ENCODE data around the gene TTC7B.
A peak's percentile ranks its signal among the peaks of the same experiment; 100 is the strongest.

The TTC7B gene

GRCh38 chr14:90775441-90775840 lies 40.8 kb downstream of the TTC7B start:
- no peak overlapping the region for H3K4me3 ChIP-seq (ENCODE audit: low read depth, low read length)
- TF ChIP-seq, protein P1, sequence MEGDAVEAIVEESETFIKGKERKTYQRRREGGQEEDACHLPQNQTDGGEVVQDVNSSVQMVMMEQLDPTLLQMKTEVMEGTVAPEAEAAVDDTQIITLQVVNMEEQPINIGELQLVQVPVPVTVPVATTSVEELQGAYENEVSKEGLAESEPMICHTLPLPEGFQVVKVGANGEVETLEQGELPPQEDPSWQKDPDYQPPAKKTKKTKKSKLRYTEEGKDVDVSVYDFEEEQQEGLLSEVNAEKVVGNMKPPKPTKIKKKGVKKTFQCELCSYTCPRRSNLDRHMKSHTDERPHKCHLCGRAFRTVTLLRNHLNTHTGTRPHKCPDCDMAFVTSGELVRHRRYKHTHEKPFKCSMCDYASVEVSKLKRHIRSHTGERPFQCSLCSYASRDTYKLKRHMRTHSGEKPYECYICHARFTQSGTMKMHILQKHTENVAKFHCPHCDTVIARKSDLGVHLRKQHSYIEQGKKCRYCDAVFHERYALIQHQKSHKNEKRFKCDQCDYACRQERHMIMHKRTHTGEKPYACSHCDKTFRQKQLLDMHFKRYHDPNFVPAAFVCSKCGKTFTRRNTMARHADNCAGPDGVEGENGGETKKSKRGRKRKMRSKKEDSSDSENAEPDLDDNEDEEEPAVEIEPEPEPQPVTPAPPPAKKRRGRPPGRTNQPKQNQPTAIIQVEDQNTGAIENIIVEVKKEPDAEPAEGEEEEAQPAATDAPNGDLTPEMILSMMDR (IDR thresholded peaks at IDR 0.05; ENCODE audit: insufficient read depth, low read depth, low read length, missing control alignments) = no peak
- no peak for DNase-seq (ENCODE audit: low read depth)

DNA sequence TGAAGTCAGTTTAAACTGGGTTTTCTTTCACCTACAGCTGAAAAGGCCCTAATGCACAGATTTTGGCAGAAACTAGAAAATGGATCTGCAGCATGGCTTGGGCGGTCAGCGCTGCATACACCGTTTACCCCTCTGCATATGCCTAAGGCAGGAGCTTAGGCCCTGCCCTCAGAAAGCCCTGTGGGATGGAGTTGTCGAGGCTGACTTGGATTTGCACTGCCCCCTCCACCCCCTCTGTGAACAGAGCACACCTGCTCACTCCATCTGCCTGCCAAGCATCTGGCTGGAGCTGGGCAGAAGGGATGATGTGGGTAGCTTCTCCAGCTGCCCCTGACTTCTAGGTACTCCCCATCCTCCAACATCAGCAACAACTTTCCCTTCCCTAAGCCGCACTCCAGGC lies 41.9 kb downstream of the TTC7B start:
- TF ChIP-seq, protein P1 (IDR thresholded peaks at IDR 0.05; ENCODE audit: insufficient read depth, low read depth, low read length, missing control alignments) = no peak
- no peak for DNase-seq (ENCODE audit: low read depth)
- H3K4me3 ChIP-seq (ENCODE audit: low read depth, low read length) = no peak overlapping the region

GRCh38 chr14:90773705-90774104 lies 42.5 kb downstream of the TTC7B start:
- H3K4me3 ChIP-seq (ENCODE audit: low read depth, low read length) = no peak overlapping the region
- DNase-seq (ENCODE audit: low read depth) = no peak
- TF ChIP-seq, protein P1 (IDR thresholded peaks at IDR 0.05; ENCODE audit: insufficient read depth, low read depth, low read length, missing control alignments) = no peak

DNA sequence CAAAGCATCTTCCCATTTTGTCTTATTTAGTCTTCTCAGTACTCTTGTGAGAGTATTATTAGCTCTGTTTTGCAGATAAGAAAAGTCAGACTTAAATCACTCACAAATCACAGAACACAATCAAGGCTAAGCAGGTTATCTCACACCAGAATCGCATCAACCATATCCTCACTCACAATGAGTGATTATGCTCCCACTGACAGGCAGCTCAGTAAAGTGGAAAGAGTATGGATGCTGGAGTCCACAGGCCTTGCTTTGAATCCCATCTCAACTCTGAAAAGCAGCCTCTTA lies 43.1 kb downstream of the TTC7B start:
- H3K4me3 ChIP-seq (ENCODE audit: low read depth, low read length) = no peak overlapping the region
- no peak for DNase-seq (ENCODE audit: low read depth)
- TF ChIP-seq, protein P1 (IDR thresholded peaks at IDR 0.05; ENCODE audit: insufficient read depth, low read depth, low read length, missing control alignments) = no peak

- DNase-seq (ENCODE audit: low read depth) = no peak
- TF ChIP-seq, protein P1 (IDR thresholded peaks at IDR 0.05; ENCODE audit: insufficient read depth, low read depth, low read length, missing control alignments) = no peak
- H3K4me3 ChIP-seq (ENCODE audit: low read depth, low read length) = no peak overlapping the region
Observed at GRCh38 chr14:90767899-90768298, 48.3 kb downstream of the TTC7B start.

GRCh38 chr14:90760591-90761316 lies 55.5 kb downstream of the TTC7B start:
- no peak for DNase-seq (ENCODE audit: low read depth)
- TF ChIP-seq, protein P1 (IDR thresholded peaks at IDR 0.05; ENCODE audit: insufficient read depth, low read depth, low read length, missing control alignments) = peak; percentile 48
- H3K4me3 ChIP-seq (ENCODE audit: low read depth, low read length) = no peak overlapping the region

DNA sequence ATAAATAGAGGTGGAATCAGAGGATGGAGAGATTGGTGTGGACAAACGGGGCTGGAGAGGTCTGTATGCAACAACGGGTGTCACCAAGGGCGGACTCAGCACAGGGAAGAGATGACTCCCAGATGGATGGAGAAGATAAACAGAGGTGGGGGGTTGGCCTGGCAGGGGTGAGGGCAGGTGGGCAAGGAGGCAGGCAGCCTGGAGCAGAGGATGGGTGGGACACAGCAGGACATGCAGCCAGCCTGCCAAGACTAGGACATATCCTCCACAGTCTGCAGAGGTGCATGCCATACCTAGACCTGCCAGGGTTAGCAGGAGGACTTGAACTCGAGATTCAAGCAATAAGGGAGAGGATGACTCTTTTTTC lies 56.2 kb downstream of the TTC7B start:
- TF ChIP-seq, protein P1 (IDR thresholded peaks at IDR 0.05; ENCODE audit: insufficient read depth, low read depth, low read length, missing control alignments) = no peak
- H3K4me3 ChIP-seq (ENCODE audit: low read depth, low read length) = no peak overlapping the region
- no peak for DNase-seq (ENCODE audit: low read depth)
